Measurements from ENCODE around the gene RAB8A.

RAB8A gene

GRCh38 chr19:16111909-16112752 lies 442 bp downstream of the RAB8A start:
- ChIA-PET POLR2A (interaction anchor here (0.8 to 1.6 kb wide), 5 partner anchors 11 to 73 kb away, joined by 3 to 7 read pairs (median 5); partner anchors contain the start of genes FAM32A and TPM4), CTCF (interaction anchor here (1.0 kb wide), 1 partner anchor 70 kb away, joined by 5 read pairs; no protein-coding TSS in a partner anchor)
- DNase-seq (ENCODE audit: extremely low spot score): no peak
- TF ChIP-seq LEF1 (IDR thresholded peaks at IDR 0.05; ENCODE audit: borderline replicate concordance) (no peak), L3MBTL2 (conservative IDR thresholded peaks at IDR 0.05) (peak; percentile 29)

DNA sequence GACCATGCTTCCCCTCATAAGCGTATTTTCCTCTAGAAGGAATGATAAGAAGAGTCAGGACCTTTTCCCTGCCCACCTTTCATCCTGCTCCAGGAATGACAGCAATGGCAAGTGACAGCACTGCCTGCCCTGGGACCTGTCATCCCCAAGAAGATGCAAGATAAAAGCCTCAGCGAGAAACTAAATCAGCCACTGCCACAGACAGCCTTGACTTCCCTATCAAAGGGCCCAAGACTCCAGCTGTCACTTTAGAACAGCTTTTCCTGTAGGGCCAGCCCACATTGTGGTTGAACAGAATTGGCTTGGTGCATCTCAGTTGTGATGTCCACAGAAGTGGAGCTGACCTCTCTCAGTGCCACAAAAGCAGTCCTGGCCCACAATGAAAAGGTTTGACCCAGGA lies 1.1 kb downstream of the RAB8A start:
- TF ChIP-seq PKNOX1 (IDR thresholded peaks at IDR 0.05): no peak
- TF ChIP-seq TARDBP (IDR thresholded peaks at IDR 0.05): no peak
- TF ChIP-seq CTBP1 (IDR thresholded peaks at IDR 0.05; ENCODE audit: borderline replicate concordance): no peak
- TF ChIP-seq HDGF (IDR thresholded peaks at IDR 0.05; ENCODE audit: borderline replicate concordance): no peak
- no peak for TF ChIP-seq FOXM1 (IDR thresholded peaks at IDR 0.05; ENCODE audit: borderline replicate concordance)
- TF ChIP-seq FOXA1 (IDR thresholded peaks at IDR 0.05): no peak
- TF ChIP-seq FOXK2 (IDR thresholded peaks at IDR 0.05): no peak
- TF ChIP-seq SUZ12 (IDR thresholded peaks at IDR 0.05): no peak
- no peak for TF ChIP-seq ZNF384 (IDR thresholded peaks at IDR 0.05)
- TF ChIP-seq NFRKB (IDR thresholded peaks at IDR 0.05): no peak
- no peak for TF ChIP-seq BHLHE40 (IDR thresholded peaks at IDR 0.05; ENCODE audit: borderline replicate concordance)
- TF ChIP-seq LEF1 (IDR thresholded peaks at IDR 0.05; ENCODE audit: borderline replicate concordance): no peak
- TF ChIP-seq SP1 (IDR thresholded peaks at IDR 0.05): no peak
- no peak for TF ChIP-seq ELF4 (IDR thresholded peaks at IDR 0.05)
- no peak for TF ChIP-seq ARNT (IDR thresholded peaks at IDR 0.05)
- TF ChIP-seq L3MBTL2 (conservative IDR thresholded peaks at IDR 0.05): no peak
- CTCF ChIA-PET: interaction anchor here (1.0 kb wide), 1 partner anchor 71 kb away, joined by 5 read pairs; no protein-coding TSS in a partner anchor
- no peak for DNase-seq (ENCODE audit: extremely low spot score)
- POLR2A ChIA-PET: interaction anchor here (1.2 kb wide), 1 partner anchor 13 kb away, joined by 3 read pairs; no protein-coding TSS in a partner anchor

- ChIA-PET POLR2A (no interaction called here), CTCF (no interaction called here)
- no peak for TF ChIP-seq CTBP1 (IDR thresholded peaks at IDR 0.05; ENCODE audit: borderline replicate concordance)
- TF ChIP-seq FOXM1 (IDR thresholded peaks at IDR 0.05; ENCODE audit: borderline replicate concordance): no peak
- no peak for TF ChIP-seq SUZ12 (IDR thresholded peaks at IDR 0.05)
- TF ChIP-seq TARDBP (IDR thresholded peaks at IDR 0.05): no peak
- TF ChIP-seq SP1 (IDR thresholded peaks at IDR 0.05): no peak
- no peak for TF ChIP-seq FOXK2 (IDR thresholded peaks at IDR 0.05)
- no peak for TF ChIP-seq LEF1 (IDR thresholded peaks at IDR 0.05; ENCODE audit: borderline replicate concordance)
- no peak for TF ChIP-seq ARNT (IDR thresholded peaks at IDR 0.05)
- TF ChIP-seq ELF4 (IDR thresholded peaks at IDR 0.05): no peak
- TF ChIP-seq ZNF384 (IDR thresholded peaks at IDR 0.05): no peak
- TF ChIP-seq BHLHE40 (IDR thresholded peaks at IDR 0.05; ENCODE audit: borderline replicate concordance): no peak
- TF ChIP-seq FOXA1 (IDR thresholded peaks at IDR 0.05): no peak
- no peak for DNase-seq (ENCODE audit: extremely low spot score)
These were observed 2.0 kb downstream of the RAB8A start for GRCh38 chr19:16113727-16114126.

GRCh38 chr19:16115301-16116039 lies 3.8 kb downstream of the RAB8A start:
- CTCF ChIA-PET: no interaction called here
- no peak for TF ChIP-seq LEF1 (IDR thresholded peaks at IDR 0.05; ENCODE audit: borderline replicate concordance)
- TF ChIP-seq ARNT (IDR thresholded peaks at IDR 0.05): no peak
- no peak for TF ChIP-seq SUZ12 (IDR thresholded peaks at IDR 0.05)
- no peak for TF ChIP-seq FOXK2 (IDR thresholded peaks at IDR 0.05)
- no peak for TF ChIP-seq ZNF384 (IDR thresholded peaks at IDR 0.05)
- TF ChIP-seq FOXM1 (IDR thresholded peaks at IDR 0.05; ENCODE audit: borderline replicate concordance): no peak
- no peak for TF ChIP-seq NFRKB (IDR thresholded peaks at IDR 0.05)
- POLR2A ChIA-PET: no interaction called here
- DNase-seq (ENCODE audit: extremely low spot score): no peak

DNA sequence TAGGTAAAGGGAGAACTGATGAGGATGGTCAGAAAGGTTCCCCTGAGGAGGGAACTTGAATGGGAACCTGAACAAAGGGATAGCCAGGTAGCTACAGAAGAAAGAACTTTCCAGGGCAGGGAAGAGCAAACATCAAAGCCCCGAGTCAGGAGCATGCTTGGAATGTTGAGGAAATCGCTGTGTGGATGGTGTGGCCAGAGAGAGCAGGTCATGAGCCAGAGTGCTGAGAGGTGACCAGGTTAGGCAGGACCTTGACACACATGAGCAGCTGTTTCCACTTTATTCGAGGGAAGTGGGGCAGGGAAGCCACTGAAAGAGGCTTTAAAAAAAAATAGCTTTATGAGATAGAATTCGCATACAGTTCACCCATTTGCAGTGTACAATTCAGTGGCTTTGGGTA lies 4.4 kb downstream of the RAB8A start:
- TF ChIP-seq LEF1 (IDR thresholded peaks at IDR 0.05; ENCODE audit: borderline replicate concordance): no peak
- POLR2A ChIA-PET: no interaction called here
- CTCF ChIA-PET: no interaction called here
- no peak for DNase-seq (ENCODE audit: extremely low spot score)

GRCh38 chr19:16117594-16118033 lies 5.9 kb downstream of the RAB8A start:
- no peak for DNase-seq (ENCODE audit: extremely low spot score)
- CTCF ChIA-PET: no interaction called here
- TF ChIP-seq TARDBP (IDR thresholded peaks at IDR 0.05) (no peak), PKNOX1 (IDR thresholded peaks at IDR 0.05) (no peak), ELF4 (IDR thresholded peaks at IDR 0.05) (no peak), BHLHE40 (IDR thresholded peaks at IDR 0.05; ENCODE audit: borderline replicate concordance) (no peak), HDGF (IDR thresholded peaks at IDR 0.05; ENCODE audit: borderline replicate concordance) (no peak), SUZ12 (IDR thresholded peaks at IDR 0.05) (no peak), CTBP1 (IDR thresholded peaks at IDR 0.05; ENCODE audit: borderline replicate concordance) (no peak), ZNF384 (IDR thresholded peaks at IDR 0.05) (no peak)
- POLR2A ChIA-PET: interaction anchor here (1.1 kb wide), 1 partner anchor 41 kb away, joined by 4 read pairs; the partner anchor contains the start of gene TPM4

Measured in HEK293T (cell line).